GM12878 (cell line): ENCODE data around the gene PRPS1. TPM values are rescaled to one million over a fixed set of nuclear protein-coding genes. Genes with fewer than 3 reads are reported as not detected.

Experiments used
- ATAC-seq: fragments of 200-7000 bp; cut with Tn5 transposase; 3 replicates; pipeline ENCODE4 v1.9.1; 2020; ENCODE audit warnings: mild to moderate bottlenecking, moderate library complexity
- BruUV-seq: library from RNA; stranded (reverse); fragments of 400-500 nt; replicated peaks from 2 replicates; lab custom pipeline; 2021; lab: Mats Ljungman, UMichigan
- CTCF ChIA-PET: fragments of 300-600 bp; sonication (Branson Sonifier 250); formaldehyde crosslinking; extraction: SDS; loops from one replicate; lab custom pipeline; 2021; ENCODE audit warnings: inconsistent platforms; lab: Yijun Ruan, JAX
- POLR2A ChIA-PET: fragments of 350-600 bp; formaldehyde crosslinking; extraction: SDS; loops from one replicate; lab custom pipeline; 2021; ENCODE audit warnings: inconsistent platforms; lab: Charles Lee
- RAD21 ChIA-PET: fragments of 300-600 bp; sonication (Branson Sonifier 250); formaldehyde crosslinking; loops from one replicate; lab custom pipeline; 2023; ENCODE audit warnings: antibody characterized with exemption; ENCODE audit not compliant: unreplicated experiment; lab: Charles Lee
- SMC1A ChIA-PET: fragments of 300-600 bp; sonication (Branson Sonifier 250); formaldehyde crosslinking; loops from one replicate; lab custom pipeline; 2023; ENCODE audit not compliant: unreplicated experiment, uncharacterized antibody; lab: Charles Lee
- DNase-seq: peaks from one replicate; pipeline ENCODE4 v3.0.0-alpha.2; 2011; ENCODE audit warnings: low read depth, low spot score
- FAIRE-seq: peaks from 3 replicates; lab custom pipeline; 2011; peaks lifted over from hg19 to GRCh38; lab: Jason Lieb, UNC
- H2AFZ ChIP-seq: 2 replicates; pipeline ENCODE4 v1.6.0; 2011; ENCODE audit warnings: low read depth, low read length, control low read depth; ENCODE audit not compliant: control insufficient read depth
- H3K27ac ChIP-seq: 2 replicates; pipeline ENCODE4 v1.5.1; 2011; ENCODE audit warnings: control low read depth; ENCODE audit not compliant: control insufficient read depth, insufficient read depth
- H3K27me3 ChIP-seq, 2 experiments: replicated peaks in 1 of 2; 2 replicates each; pipeline versions ENCODE4 v1.6.0 to v1.6.1; 2011; ENCODE audit warnings: low read length in 1 of 2; ENCODE audit not compliant: control insufficient read depth in 2 of 2, insufficient read depth in 2 of 2
- H3K36me3 ChIP-seq, 2 experiments: 2 replicates each; pipeline ENCODE4 v1.5.1; 2011; ENCODE audit warnings: low read length in 1 of 2; ENCODE audit not compliant: control insufficient read depth in 2 of 2, insufficient read depth in 2 of 2
- H3K4me1 ChIP-seq: 2 replicates; pipeline ENCODE4 v1.6.1; 2011; ENCODE audit warnings: mild to moderate bottlenecking, low read length, moderate library complexity, mixed read lengths; ENCODE audit not compliant: control insufficient read depth, insufficient read depth
- H3K4me2 ChIP-seq: 2 replicates; pipeline ENCODE4 v1.6.0; 2011; ENCODE audit warnings: control low read depth; ENCODE audit not compliant: control insufficient read depth, insufficient read depth
- H3K4me3 ChIP-seq: fragments of 200-600 bp; sonication (generic); 2 replicates; pipeline ENCODE4 v1.5.1; 2016
- H3K79me2 ChIP-seq: 2 replicates; pipeline ENCODE4 v1.6.0; 2011; ENCODE audit warnings: low read length; ENCODE audit not compliant: control insufficient read depth, insufficient read depth
- H3K9ac ChIP-seq: 2 replicates; pipeline ENCODE4 v1.8.0; 2011; ENCODE audit warnings: low read length, control low read depth, mixed read lengths; ENCODE audit not compliant: control insufficient read depth, insufficient read depth
- H3K9me3 ChIP-seq: replicated peaks from 3 replicates; pipeline ENCODE4 v1.5.1; 2011; ENCODE audit warnings: mild to moderate bottlenecking, low read length; ENCODE audit not compliant: control insufficient read depth, insufficient read depth
- H4K20me1 ChIP-seq: 2 replicates; pipeline ENCODE4 v1.6.0; 2011; ENCODE audit not compliant: control insufficient read depth, insufficient read depth
- ATF7 ChIP-seq: fragments of 450-650 bp; IDR thresholded peaks from 2 replicates; pipeline ENCODE4 v1.6.1; 2016; ENCODE audit warnings: low read depth, mild to moderate bottlenecking
- BCL3 ChIP-seq: IDR thresholded peaks from 2 replicates; pipeline ENCODE4 v1.6.1; 2011; ENCODE audit warnings: borderline replicate concordance, low read depth, mild to moderate bottlenecking, moderate library complexity, low read length; ENCODE audit not compliant: insufficient read depth, poor library complexity, severe bottlenecking
- CBX5 ChIP-seq: sonication (generic); IDR thresholded peaks from 2 replicates; pipeline ENCODE4 v1.6.1; 2016; ENCODE audit warnings: low read depth, moderate library complexity, mild to moderate bottlenecking, inconsistent platforms
- CEBPB ChIP-seq, 2 experiments: fragments of 150-350 bp in 1 of 2; IDR thresholded peaks; 2 replicates each; pipeline ENCODE4 v1.6.1; 2012 to 2014; ENCODE audit warnings: low read depth in 2 of 2, low read length in 2 of 2, borderline replicate concordance in 1 of 2, inconsistent platforms in 1 of 2
- CHD1 ChIP-seq: IDR thresholded peaks from 2 replicates; pipeline ENCODE4 v1.6.1; 2012; ENCODE audit warnings: low read depth, low read length, improper control_type of control experiment
- DPF2 ChIP-seq: fragments of 450-650 bp; IDR thresholded peaks from 2 replicates; pipeline ENCODE4 v1.6.1; 2017; ENCODE audit warnings: mild to moderate bottlenecking
- EZH2 ChIP-seq: IDR thresholded peaks from 2 replicates; pipeline ENCODE4 v1.6.1; 2012; ENCODE audit warnings: low read depth, mild to moderate bottlenecking, control low read depth, inconsistent platforms, low read length, borderline replicate concordance; ENCODE audit not compliant: control insufficient read depth
- HDAC6 ChIP-seq: fragments of 200-600 bp; sonication (generic); IDR thresholded peaks from one replicate; pipeline ENCODE4 v1.8.0; 2017; ENCODE audit warnings: antibody characterized with exemption; ENCODE audit not compliant: unreplicated experiment
- IRF3 ChIP-seq: fragments of 450-650 bp; IDR thresholded peaks from 2 replicates; pipeline ENCODE4 v1.6.1; 2014; ENCODE audit warnings: mild to moderate bottlenecking
- JUND ChIP-seq: IDR thresholded peaks from 2 replicates; pipeline ENCODE4 v1.6.1; 2012; ENCODE audit warnings: low read depth, mild to moderate bottlenecking, low read length, improper control_type of control experiment, moderate library complexity
- NRF1 ChIP-seq: conservative IDR thresholded peaks from 2 replicates; pipeline ENCODE4 v1.6.1; 2011; ENCODE audit warnings: mild to moderate bottlenecking, low read depth, low read length, improper control_type of control experiment
- POLR2AphosphoS2 ChIP-seq: IDR thresholded peaks from 2 replicates; pipeline ENCODE4 v1.6.1; 2011; ENCODE audit warnings: low read depth, mild to moderate bottlenecking, low read length, improper control_type of control experiment, moderate library complexity
- POU2F2 ChIP-seq: IDR thresholded peaks from 3 replicates; pipeline ENCODE4 v1.6.1; 2011; ENCODE audit warnings: low read depth, mild to moderate bottlenecking, low read length, borderline replicate concordance
- RUNX3 ChIP-seq: IDR thresholded peaks from 2 replicates; pipeline ENCODE4 v1.6.1; 2012; ENCODE audit warnings: low read length, inconsistent platforms
- SREBF2 ChIP-seq: IDR thresholded peaks from 2 replicates; pipeline ENCODE4 v1.6.1; 2012; ENCODE audit warnings: mild to moderate bottlenecking, low read length
- SRF ChIP-seq, 2 experiments: IDR thresholded peaks; 2 replicates each; pipeline ENCODE4 v1.6.1; 2011; ENCODE audit warnings: low read depth in 2 of 2, low read length in 2 of 2, mild to moderate bottlenecking in 1 of 2, moderate library complexity in 1 of 2
- YBX1 ChIP-seq: fragments of 450-650 bp; IDR thresholded peaks from 2 replicates; pipeline ENCODE4 v1.6.1; 2016; ENCODE audit warnings: antibody characterized with exemption
- WGBS: methylation state at CpG from one replicate; pipeline ENCODE4 v1.1.6; 2016; ENCODE audit warnings: low lambda C conversion rate; ENCODE audit not compliant: insufficient replicate concordance, insufficient coverage; ENCODE audit errors: missing lambda C conversion rate; 5-methylcytosine and 5-hydroxymethylcytosine counted together
- in situ Hi-C: fragments of 300-500 bp; cut with MboI; formaldehyde crosslinking; loops from 9 replicates; pipeline ENCODE4 v1.14.3; 2018; ENCODE audit warnings: mixed read lengths
- intact Hi-C: fragments of 100-400 bp; cut with micrococcal nuclease; formaldehyde crosslinking; loops from one replicate; pipeline ENCODE4 v1.14.2; 2022; ENCODE audit not compliant: unreplicated experiment
- polyA plus RNA-seq, 11 experiments: library from polyadenylated mRNA; depleted of rRNA in 4 of 11; unstranded in 6 of 11; stranded (reverse) in 5 of 11; fragments of >200 nt; fragmentation: Nextera tagmentation in 4 of 11; fragmentation: Illumina TruSeq in 1 of 11; extraction: Ambion mirVana in 4 of 11; extraction: Trizol in 1 of 11; gene quantifications; 1 replicate in 1 of 11; 2 replicates in 10 of 11; pipeline versions ENCODE4 v1.2.1 to v1.2.3, GENCODE V29; 2011 to 2016; ENCODE audit warnings: inconsistent platforms in 2 of 11, missing spikeins in 2 of 11, low read depth in 1 of 11
- total RNA-seq, 4 experiments: library from RNA; depleted of rRNA in 3 of 4; stranded (reverse); fragments of >200 nt in 3 of 4; fragmentation: Illumina TruSeq in 1 of 4; extraction: Trizol in 1 of 4; gene quantifications; 2 replicates each; pipeline versions ENCODE4 v1.2.1 to v1.2.3, GENCODE V29; 2013 to 2021
- TF ChIP-seq, protein P1 (sequence below): IDR thresholded peaks from 2 replicates; pipeline ENCODE4 v1.6.1; 2011; ENCODE audit warnings: low read depth, mild to moderate bottlenecking, low read length, moderate library complexity, borderline replicate concordance; ENCODE audit errors: extremely low read depth

The PRPS1 gene
- total and polyA plus RNA-seq, 10 of the 15 experiments (the other 5 are each of a cell fraction or from before 2014, with no cell fraction given) = 26.5 to 86.5 (median 61.1) TPM

GRCh38 chrX:107699616-107700015 lies 71.3 kb downstream of the PRPS1 start:
- no peak overlapping the region for H3K4me3 ChIP-seq
- ATAC-seq (no peak), FAIRE-seq (no peak)
- H3K4me1 ChIP-seq = peaks cover 24% of the 10 kb centered on the region; the same call in 1 of the 2 replicates
- intact Hi-C loops = no loop called here
- no peaks in the 10 kb centered on the region for H3K79me2 ChIP-seq
- SMC1A ChIA-PET = interaction anchor here (0.9 to 1.7 kb wide), 4 partner anchors 9 to 15 kb away, joined by 3 to 5 read pairs (median 4); no protein-coding TSS in a partner anchor
- TF ChIP-seq POLR2AphosphoS2 (no peak), HDAC6 (no peak), CBX5 (no peak), EZH2 (no peak), YBX1 (no peak), BCL3 (no peak), DPF2 (no peak), ATF7 (no peak), NRF1 (no peak), CEBPB (IDR thresholded peaks at IDR 0.05; ENCODE audit: borderline replicate concordance in 1 of 2, low read depth in 2 of 2, low read length in 2 of 2) (no peak), SRF (IDR thresholded peaks at IDR 0.05; ENCODE audit: low read depth in 2 of 2, low read length in 2 of 2) (no peak), JUND (no peak), POU2F2 (no peak), IRF3 (no peak), SREBF2 (no peak), RUNX3 (no peak), CHD1 (no peak)
- TF ChIP-seq, protein P1, sequence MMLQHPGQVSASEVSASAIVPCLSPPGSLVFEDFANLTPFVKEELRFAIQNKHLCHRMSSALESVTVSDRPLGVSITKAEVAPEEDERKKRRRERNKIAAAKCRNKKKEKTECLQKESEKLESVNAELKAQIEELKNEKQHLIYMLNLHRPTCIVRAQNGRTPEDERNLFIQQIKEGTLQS = no peak
- TF ChIP-seq, all 136 proteins: peak for 0
- Histone ChIP-seq H3K4me2 (no peak overlapping the region), H3K9me3 (no peaks in the 10 kb centered on the region), H3K36me3 (no peaks in the 10 kb centered on the region), H2AFZ (no peak overlapping the region), H3K27me3 (no peaks in the 10 kb centered on the region), H4K20me1 (no peaks in the 10 kb centered on the region), H3K9ac (no peak overlapping the region), H3K27ac (peak overlapping the region; percentile 42; the same call in 1 of the 2 replicates)
- ChIA-PET POLR2A (interaction anchor here (0.7 kb wide), 1 partner anchor 12 kb away, joined by 3 read pairs; no protein-coding TSS in a partner anchor), CTCF (interaction anchor here (1.0 to 1.5 kb wide), 2 partner anchors 8 to 13 kb away, joined by 4 to 5 read pairs; no protein-coding TSS in a partner anchor), RAD21 (interaction anchor here (0.6 to 1.5 kb wide), 5 partner anchors 13 to 30 kb away, joined by 3 to 6 read pairs (median 3); no protein-coding TSS in a partner anchor)
- in situ Hi-C loops = no loop called here
- DNase-seq = no peak
- 13% methylated on average over 2 of the region's 2 CpGs for WGBS
- BruUV-seq = no TSS peak
